OCI-M2 (cell line): ENCODE measurements around the gene PASD1.
"Not testable (repeated sequence)": the region's sequence is repeated elsewhere in the genome, so short reads cannot be mapped to it uniquely, and the experiment has no call there.

Source experiments
- DNase-seq: peaks from one replicate; lab custom pipeline; 2025; ENCODE audit not compliant: unreplicated experiment; lab: John Stamatoyannopoulos, UW

Gene PASD1

GRCh38 chrX:151563449-151563848 lies at the start of gene PASD1:
Gene PASD1, plus strand, starts transcription at chrX:151563675. Its CDS starts 37,879 bp downstream, at chrX:151601554.
- no peak for DNase-seq

GRCh38 chrX:151515237-151515636 lies 48.2 kb upstream of the PASD1 start:
- DNase-seq = no peak

GRCh38 chrX:151516538-151517187 lies 46.8 kb upstream of the PASD1 start:
- DNase-seq = no peak

DNA sequence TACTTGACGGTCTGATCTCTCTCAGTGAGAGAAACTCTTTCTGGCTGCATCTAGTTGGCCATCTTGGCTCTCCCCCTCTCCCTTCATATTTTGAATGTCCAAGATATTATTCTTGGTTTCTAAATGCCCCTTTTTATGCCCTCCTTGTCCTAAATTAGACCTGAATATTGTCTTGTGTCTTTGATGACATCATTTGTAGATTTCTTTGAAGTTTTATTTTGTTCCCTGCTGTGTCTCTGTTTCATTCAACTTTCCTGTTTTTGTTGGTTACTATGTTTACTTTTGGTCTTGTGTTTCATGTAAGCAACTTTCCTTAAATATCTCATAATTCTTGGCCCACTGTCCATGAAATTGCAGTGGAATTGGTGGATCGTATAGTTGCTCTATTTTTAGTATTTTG lies 46.1 kb upstream of the PASD1 start:
- no peak for DNase-seq

GRCh38 chrX:151523351-151523750 lies 40.1 kb upstream of the PASD1 start:
- DNase-seq = no peak

DNA sequence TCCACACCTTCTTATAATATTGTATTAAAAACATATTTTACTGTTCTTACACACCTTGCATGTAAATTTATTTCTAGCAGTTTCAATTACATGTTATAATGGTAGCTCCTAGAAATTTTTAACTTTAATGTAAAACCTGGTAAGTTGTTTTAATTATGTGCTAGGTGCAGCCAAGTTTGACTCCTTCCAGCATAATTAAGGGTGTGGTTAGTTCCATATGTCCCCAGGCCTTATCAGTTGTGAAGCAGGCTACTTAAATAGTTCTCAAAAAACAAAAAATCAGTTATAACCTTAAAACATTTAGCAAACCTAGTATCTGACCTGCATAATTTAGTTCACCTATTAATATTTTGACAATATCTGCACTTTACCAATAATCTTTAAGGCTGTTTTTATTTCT lies 26.9 kb upstream of the PASD1 start:
- no peak for DNase-seq

DNA sequence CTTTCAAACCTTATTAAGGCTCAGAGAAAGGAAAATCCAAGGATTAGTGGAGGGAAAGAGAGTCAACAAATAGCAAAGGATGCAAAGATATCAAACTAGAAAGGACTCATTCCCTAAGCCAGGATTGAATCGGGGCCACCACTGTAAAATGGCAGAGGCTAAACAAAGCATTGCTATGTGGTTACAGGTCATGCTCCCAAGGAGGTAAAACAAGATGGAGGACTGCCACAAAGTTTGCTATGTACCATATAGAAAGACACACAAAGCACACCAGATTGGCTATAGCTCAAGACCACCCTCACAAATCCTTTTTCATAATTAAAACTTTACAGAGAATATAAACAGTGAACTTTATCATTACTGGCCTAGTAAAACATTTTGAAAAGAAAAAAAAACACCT lies 25.9 kb upstream of the PASD1 start:
- no peak for DNase-seq

GRCh38 chrX:151538190-151539122 lies 25.0 kb upstream of the PASD1 start:
- DNase-seq = no peak

DNA sequence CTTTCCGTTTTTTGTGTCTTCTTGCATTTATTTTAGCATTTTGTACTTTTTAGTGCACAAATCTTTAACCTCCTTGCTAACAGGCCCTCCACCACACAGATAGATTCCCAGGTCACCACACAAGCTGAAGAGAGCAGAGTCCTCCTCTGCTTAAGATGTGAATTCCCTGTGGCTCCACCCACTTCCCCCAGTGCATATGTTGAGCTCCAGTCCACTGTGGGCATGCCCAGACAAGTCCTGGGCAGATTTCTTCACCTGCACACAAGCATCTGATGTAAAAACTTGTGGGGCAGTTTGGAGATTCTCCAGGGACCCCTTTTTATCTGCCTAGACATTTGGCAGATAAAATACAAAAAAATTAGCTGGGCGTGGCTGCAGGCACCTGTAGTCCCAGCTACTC lies 19.8 kb upstream of the PASD1 start:
- no peak for DNase-seq

GRCh38 chrX:151546226-151546625 lies 17.2 kb upstream of the PASD1 start:
- not testable (repeated sequence) for DNase-seq

DNA sequence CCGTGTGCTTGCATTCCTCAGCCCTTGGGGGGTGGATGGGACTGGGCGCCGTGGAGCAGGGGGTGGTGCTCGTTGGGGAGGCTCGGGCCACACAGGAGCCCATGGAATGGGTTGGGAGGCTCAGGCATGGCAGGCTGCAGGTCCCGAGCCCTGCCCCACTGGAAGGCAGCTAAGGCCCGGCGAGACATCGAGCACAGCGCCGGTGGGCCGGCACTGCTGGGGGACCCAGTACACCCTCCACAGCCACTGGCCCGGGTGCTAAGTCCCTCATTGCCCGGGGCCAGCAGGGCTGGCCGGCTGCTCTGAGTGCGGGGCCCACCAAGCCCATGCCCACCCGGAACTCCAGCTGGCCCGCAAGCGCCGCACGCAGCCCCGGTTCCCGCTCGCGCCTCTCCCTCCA lies 12.3 kb upstream of the PASD1 start:
- not testable (repeated sequence) for DNase-seq

- no peak for DNase-seq
Observed at GRCh38 chrX:151552743-151553142, 10.7 kb upstream of the PASD1 start.

DNA sequence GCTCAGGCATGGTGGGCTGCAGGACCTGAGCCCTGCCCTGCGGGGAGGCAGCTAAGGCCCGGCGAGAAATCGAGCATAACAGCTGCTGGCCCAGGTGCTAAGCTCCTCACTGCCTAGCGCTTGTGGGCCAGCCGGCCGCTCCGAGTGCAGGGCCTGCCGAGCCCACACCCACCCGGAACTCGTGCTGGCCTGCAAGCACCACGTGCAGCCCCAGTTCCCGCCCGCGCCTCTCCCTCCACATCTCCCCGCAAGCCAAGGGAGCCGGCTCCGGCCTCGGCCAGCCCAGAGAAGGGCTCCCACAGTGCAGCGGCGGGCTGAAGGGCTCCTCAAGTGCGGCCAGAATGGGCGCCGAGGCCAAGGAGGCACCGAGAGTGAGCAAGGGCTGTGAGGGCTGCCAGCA lies 8.2 kb upstream of the PASD1 start:
- DNase-seq = not testable (repeated sequence)

GRCh38 chrX:151562485-151562884 lies 990 bp upstream of the PASD1 start:
- DNase-seq = not testable (repeated sequence)

DNA sequence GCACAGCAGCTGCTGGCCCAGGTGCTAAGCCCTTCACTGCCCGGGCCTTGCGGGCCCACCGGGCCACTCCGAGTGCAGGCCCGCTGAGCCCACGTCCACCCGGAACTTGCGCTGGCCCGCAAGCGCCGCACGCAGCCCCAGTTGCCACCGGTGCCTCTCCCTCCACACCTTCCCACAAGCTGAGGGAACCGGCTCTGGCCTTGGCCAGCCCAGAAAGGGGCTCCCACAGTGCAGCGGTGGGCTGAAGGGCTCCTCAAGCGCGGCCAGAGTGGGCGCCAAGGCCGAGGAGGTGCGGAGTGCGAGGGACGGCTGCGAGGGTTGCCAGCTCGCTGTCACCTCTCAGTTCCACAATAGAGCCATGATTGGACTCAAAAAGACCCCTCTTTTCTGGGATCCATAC lies 472 bp upstream of the PASD1 start:
- not testable (repeated sequence) for DNase-seq

- no peak for DNase-seq
Observed at GRCh38 chrX:151564035-151564434, 560 bp downstream of the PASD1 start.

DNA sequence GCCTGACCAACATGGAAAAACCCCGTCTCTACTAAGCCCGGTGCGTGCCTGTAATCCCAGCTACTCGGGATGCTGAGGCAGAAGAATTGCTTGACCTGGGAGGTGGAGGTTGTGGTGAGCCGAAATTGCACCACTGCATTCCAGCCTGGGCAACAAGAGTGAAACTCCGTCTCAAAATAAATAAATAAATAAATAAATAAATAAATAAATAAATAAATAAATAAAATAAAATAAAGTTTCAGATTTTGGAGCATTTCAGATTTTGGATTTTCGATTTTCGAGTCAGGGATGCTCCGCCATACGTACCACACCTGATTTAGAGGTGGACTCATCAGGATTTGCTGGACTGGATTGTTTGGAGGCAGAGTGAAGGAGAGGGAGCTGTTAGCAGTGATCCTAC lies 3.4 kb downstream of the PASD1 start:
- not testable (repeated sequence) for DNase-seq

DNA sequence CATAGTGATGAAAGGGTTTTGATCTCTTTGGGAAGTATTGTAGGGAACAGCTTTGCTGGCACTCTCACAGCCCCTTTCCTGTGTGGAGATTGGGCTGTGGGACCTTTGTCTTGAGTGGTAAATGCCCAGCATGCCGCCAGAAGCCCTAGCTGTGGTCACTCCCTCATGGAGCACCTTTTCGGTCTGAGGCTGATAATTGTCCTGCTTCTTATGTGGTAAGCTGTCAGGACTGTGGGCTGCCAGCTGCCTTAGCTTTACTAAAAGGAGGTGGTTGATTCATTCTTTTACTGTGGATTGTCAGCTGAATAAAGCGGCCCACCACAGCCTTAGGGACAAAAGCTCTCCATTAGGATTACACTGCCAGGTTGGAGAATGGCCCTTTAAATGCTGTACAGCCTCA lies 7.1 kb downstream of the PASD1 start:
- DNase-seq = no peak

DNA sequence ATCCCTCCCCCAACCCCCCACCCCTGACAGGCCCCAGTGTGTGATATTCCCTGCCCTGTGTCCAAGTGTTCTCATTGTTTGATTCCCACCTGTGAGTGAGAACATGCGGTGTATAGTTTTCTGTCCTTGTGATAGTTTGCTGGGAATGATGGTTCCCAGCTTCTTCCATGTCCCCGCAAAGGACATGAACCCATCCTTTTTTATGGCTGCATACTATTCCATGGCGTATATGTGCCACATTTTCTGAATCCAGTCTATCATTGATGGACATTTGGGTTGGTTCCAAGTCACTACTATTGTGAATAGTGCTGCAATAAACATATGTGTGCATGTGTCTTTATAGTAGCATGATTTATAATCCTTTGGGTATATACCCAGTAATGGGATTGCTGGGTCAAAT lies 29.9 kb downstream of the PASD1 start:
- DNase-seq = not testable (repeated sequence)

DNA sequence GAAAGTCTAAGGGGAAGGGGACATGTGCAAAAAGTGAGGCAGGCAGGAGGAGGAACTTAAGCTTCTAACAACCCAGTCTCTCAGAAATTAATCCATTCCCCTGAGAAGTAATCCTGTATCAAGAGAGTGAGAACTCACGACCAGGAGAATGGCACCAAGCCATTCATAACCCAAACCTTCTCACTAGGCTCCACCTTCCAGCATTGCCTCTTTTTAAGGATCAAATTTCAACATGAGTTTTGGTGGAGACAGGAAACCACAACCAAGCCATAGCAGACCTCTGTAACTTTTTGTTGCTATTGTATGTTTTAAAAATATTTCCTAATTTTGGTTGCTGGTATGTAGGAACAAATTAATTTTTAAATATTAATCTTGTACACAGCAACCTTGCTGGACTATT lies 32.8 kb downstream of the PASD1 start:
- DNase-seq = no peak

- no peak for DNase-seq
Observed at GRCh38 chrX:151604931-151605330, 41.5 kb downstream of the PASD1 start.

GRCh38 chrX:151609222-151609621 lies 45.7 kb downstream of the PASD1 start:
- no peak for DNase-seq
